DMS53 treated with DMSO at 0.1 percent for 48 hours (cell line): ENCODE data around the gene ADGRB2.

Source experiments
- DNase-seq: peaks from one replicate; lab custom pipeline; 2025; ENCODE audit not compliant: unreplicated experiment; lab: John Stamatoyannopoulos, UW

The ADGRB2 gene

GRCh38 chr1:31765041-31765467, 914 bp upstream of the ADGRB2 start:
- no peak for DNase-seq

DNA sequence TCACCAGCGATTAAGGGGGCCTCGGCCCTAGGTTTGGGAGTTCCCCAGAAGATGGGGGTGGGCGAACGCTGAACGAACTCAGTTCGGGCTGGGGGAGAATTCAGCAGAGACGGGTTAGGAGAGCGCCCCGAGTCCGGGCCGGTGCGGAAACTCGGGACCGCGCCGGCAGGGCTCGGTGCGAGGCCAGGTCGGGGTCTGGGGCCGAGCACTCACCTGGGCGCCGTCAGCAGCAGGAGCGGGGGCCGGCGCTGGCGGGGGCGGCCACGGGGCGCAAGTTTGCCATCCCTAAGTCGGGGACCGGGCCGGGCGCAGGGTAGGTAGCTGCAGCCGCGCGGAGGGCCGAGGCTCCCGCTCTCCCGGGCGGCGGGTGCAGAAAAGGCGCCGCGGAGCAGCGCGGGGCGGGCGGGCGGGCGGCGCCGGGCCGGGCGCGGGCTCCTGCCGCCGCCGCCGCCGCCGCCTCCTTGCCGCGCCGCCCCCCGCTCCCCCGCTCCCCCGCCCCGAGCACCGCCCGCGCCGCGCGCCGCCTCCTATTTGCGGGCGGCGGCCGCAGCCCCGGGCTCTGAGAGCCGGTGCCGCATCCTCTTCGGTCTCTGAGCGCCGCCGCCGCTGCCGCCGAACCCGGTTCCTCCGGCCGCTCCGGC, 349 bp downstream of the ADGRB2 start:
- DNase-seq = no peak

DNA sequence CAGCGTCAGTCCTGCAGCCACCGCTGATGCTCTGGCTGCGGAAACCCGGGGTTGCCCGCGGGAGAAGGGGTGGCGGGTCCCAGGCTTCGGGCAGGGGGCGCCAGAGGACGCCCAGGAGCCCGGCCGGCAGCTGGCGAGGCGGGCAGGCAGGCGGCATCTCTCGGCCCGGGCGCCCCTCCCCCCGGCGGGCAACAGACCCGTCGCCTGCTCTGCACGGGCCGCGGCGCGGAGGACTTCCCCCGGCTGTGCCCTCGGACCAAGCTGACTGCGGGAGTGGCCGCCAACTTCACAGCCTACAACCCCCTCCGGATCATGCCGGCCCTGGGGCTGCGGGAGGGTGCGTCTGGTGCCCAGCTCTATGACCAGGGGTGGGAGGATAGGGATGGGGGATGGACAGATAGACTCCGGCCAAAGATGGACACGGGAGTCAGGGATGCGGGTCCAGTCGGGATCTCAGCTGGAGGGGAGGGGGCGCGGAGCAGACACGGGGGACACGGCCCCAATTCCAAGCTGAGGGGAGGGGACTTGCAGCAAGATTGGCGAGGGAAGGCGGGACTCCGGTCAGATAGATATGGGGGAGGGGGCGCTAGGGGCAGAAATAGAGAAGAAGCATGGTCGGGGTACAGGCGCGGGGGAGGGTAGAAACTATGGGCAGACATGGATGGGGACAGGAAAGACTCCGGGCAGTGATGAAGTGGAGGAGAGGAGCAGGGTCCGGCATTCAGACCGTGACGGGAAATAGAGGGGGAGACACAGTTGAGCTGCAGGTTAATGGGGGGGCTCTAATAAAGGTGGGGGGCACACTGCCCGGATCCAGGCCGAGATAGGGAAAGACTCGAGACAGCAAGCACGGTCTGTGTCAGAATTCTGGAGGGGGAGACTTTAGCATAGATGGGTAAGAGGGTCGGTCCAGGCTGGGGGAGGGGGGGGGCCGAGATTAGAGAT, 1.1 kb downstream of the ADGRB2 start:
- peak; percentile 64 for DNase-seq

DNA sequence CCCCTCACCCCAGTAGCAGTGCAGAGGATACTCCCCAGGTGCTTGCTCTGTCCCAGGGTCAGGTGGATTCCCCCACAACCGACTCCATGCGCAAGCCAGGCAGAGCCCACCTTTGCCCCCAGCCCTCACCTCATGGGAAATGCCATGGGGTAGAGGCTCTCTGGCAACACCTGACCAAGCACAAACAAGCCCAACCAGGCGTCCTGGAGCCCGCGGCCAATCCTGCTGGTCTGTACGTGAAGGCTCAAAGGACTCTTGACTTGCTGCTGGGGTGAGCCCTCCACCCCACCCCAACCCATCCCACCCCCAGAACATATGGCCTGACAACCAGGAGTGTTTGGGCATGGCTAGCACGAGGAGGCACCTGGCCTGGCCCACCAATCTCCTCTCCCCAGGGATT, 1.8 kb downstream of the ADGRB2 start:
- no peak for DNase-seq

DNA sequence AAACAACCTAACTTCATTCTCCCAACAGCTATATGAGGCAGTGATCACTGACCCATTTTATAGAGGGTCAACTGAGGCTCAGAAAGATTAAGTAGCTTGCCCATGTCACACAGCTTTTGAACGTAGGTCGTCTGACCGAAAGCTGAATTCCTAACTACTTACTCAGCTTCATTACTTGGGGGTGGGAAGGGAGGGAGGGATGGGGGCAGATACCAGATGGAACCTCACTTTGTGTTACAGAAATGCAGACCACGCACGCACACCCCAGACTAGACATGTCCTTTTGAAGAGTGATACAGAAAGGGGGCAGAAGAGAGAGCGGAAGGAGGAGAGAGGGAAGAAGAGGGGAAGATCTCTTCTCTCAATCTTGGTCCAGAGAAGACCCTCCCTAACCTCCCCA, 2.3 kb downstream of the ADGRB2 start:
- DNase-seq = no peak

DNA sequence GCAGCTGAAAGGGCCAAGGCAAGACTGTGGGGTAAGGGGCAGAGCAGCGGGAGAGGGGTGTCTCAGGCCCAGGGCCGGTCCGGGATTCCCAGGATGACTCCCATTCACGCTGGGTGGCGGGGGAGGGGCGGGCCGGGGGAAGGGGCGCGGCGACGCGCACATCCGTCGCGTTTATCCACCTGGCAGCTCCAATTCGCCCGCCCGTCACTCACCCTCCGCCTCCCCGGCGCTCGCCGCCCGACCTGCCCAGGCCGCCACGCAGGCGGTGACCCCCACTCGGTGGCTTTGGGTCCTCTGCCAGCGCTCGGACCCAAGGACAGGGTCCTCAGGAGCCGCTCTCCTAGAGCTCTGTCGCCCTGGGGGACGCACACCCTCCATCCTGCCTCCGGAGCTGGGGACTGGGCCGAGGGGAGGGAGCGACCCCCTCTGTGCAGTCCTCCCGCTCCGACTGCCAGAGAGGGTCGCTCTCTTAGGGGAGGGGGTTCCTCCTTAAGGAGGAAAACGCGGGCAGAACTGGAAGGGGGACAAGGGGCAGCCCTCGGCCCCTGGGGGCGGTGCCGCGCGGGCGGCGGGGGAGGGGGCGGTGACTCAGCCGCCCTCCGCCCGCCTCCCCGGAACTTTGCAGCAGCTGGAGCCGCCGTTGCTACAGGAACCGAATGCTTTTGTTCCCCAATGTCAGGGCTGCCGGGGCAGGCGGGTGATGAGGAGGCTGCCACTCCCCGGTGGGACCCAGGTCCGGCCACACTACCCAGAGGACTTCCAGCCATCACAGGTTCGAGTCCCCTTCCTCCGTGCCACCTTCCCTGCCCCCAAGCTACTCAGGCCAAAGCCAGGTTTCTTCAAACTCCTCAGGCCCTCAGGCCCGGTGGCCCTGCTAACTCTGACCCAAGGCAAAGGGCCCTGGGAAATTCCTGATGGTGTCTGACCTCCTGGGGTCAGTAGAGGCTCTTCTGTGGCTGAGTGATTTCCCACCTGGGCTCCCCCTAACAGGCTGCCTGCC, 3.4 kb downstream of the ADGRB2 start:
- DNase-seq = peak; percentile 60

GRCh38 chr1:31759298-31760023, 4.7 kb downstream of the ADGRB2 start:
- DNase-seq = no peak

DNA sequence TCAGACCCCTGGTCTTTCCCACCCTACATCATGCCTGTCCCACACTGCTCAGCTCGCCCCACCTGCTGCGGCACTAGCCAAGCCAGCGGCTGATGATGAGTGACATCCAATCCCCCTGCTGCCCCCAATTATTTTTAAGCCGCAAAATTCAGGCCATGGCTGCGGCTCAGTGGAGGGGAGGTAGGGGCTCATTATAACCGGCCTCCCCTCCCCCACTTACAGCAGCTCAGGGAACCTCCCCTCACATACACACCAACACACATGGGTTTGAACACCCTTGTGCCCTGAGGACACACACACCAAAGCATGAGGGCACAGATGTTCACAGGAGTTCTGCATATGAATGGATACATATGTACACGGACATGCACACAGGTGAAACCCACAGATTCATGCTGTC, 5.3 kb downstream of the ADGRB2 start:
- DNase-seq = no peak

- no peak for DNase-seq
Observed at GRCh38 chr1:31757989-31758388, 6.2 kb downstream of the ADGRB2 start.

DNA sequence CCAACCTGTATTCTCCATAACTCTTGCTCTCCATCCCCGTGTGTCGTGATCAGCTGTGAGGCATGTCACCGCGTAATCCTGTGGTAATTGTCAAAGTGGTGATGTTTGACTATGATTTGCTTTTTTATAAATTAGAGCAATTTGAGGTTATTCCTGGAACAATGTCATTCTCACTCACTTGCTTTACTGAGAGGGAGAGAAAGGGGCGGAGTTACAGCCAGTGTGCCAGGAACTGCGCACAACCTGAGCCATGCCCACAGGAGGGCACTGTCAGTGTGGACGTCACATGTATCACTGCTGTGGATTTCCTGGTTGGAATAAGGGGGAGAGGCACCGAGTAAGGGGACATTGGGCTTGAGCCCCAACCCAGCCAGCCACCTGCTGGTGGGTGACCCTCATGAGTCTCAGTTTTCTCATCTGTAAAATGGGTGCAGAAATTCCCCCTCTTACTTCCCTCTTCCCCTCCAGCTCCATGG, 6.9 kb downstream of the ADGRB2 start:
- DNase-seq = no peak

- no peak for DNase-seq
Observed at GRCh38 chr1:31756578-31756977, 7.6 kb downstream of the ADGRB2 start.

DNA sequence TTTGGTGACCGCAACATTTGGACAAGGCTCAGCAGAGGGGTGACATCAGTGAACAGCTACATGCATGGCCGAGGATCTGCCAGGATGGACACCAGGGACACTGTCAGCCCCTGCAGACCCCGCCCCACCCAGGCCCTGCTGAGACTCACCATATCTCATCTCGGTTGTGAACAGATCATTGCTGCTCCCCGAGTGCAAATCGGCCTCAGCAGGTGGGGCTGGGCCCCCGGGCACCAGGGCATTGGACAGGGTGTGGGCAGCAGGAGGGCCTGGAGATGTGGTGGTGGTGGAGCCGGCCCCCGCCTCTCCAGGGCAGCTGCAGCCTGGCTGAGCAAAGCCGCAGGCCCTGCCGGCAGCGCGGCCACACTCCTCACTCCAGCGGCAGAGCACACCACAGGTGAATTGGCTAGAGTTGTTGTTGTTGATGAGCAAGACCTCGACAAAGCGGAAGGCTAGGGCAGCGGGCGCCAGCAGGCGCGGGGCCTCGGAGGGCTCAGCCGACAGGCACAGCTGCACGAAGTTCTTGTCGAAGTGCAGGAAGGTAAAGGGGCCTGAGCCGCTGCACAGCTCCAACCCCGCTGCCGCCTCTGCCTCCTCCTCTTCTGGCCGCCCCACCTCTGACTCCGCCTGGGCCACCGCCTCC, 8.2 kb downstream of the ADGRB2 start:
- DNase-seq = no peak

DNA sequence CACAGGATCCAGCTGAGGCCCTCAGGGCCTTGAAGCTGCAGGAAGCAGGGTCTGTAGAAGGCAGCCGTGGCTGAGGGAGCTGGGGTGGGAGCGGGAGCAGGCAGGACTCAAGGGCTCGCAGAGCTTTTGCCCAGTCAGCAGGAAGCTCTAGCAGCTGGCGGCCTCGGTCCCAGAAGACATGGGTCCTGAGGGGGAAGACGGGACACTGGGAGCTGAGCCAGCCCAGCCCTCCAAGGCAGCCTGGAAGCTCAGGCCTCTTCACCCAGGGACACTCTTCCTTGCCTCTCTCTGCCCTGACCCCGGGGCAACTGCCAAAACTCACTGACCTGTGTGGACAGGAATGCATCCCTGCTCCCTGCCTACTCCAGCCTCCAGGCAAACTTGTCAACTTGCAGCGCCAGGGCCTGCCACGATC, 8.9 kb downstream of the ADGRB2 start:
- DNase-seq = no peak

DNA sequence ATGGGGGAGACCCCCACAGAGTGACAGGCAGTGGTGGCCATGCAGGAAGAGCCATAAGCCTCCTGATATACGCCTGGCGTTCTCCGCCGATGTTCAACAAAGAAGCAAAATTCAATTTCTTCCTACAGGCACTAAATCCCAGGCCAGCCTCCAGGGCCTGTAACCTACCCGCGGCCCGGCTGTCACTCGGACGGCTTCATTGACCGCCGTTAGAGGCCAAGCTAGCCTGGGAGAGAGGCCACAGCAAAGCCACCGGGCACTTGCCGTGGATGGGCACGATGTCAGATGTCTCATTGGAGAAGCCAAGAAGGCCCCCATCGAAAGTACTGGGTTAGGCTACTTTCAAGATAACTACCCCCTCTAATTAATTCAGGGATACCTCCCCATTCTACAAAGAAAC, 9.7 kb downstream of the ADGRB2 start:
- no peak for DNase-seq

GRCh38 chr1:31753707-31754349, 10.3 kb downstream of the ADGRB2 start:
- no peak for DNase-seq

DNA sequence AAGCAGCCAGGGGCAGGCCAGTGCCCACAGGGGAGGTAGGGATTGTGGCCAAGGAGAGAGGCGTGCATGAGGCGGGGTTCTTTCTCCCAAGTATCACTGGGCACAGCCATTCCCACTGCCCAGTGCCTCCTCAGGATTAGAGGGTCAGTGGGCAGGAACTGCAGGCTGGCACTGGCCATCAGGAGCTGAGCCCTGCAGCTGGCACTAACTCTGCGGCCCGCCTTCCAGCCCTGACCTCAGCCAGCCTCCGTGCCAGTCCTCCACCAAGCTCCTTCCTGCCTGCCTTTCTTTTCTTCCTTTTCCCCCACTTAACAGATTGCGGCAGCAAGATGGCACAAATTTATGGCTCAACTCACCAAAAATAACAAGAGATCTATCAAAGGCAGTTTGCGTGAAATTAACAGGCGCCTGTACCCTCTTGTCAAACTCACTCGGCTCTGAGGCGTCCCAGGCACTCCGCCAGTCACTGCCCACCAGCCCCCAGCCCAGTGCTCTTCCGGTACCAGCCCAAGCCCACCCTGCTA, 11.1 kb downstream of the ADGRB2 start:
- no peak for DNase-seq

GRCh38 chr1:31752258-31752657, 11.9 kb downstream of the ADGRB2 start:
- DNase-seq = no peak

- DNase-seq = no peak
Observed at GRCh38 chr1:31751822-31752241, 12.3 kb downstream of the ADGRB2 start.

DNA sequence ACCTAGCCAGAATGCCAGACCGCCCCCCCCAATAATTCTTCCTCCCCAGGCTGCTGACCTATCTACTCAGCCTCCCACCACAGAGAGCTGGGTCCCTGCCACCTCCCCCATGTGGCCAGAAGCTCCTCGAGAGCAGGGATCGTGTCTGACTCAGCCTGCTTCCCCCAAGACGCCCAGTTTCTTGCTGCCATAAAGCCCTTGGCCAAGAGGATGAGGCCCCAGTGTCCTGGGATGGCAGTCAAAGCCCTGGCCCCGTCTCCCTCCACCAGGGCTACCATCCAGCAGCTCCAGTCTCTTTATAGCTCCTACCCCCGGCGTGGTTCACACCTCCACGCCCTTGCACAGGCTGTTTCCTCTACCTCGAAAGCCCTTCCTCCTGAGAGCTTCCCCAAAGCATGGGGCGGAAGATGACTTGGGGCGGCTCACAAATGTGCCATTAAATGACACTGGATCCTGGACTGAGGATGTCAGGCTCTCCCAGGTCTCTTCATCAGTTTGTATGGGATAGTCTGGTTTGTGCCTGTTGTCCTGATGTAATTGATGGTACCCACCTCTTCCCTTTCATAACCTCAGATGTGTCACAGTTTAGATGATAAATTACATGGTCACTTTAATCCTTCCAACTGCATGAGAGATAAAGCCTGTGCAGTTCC, 13.2 kb downstream of the ADGRB2 start:
- no peak for DNase-seq
